Measurements from ENCODE around the gene ZRANB3.
"Not testable (repeated sequence)": the region's sequence is repeated elsewhere in the genome, so short reads cannot be mapped to it uniquely, and the experiment has no call there.

The ZRANB3 gene

DNA sequence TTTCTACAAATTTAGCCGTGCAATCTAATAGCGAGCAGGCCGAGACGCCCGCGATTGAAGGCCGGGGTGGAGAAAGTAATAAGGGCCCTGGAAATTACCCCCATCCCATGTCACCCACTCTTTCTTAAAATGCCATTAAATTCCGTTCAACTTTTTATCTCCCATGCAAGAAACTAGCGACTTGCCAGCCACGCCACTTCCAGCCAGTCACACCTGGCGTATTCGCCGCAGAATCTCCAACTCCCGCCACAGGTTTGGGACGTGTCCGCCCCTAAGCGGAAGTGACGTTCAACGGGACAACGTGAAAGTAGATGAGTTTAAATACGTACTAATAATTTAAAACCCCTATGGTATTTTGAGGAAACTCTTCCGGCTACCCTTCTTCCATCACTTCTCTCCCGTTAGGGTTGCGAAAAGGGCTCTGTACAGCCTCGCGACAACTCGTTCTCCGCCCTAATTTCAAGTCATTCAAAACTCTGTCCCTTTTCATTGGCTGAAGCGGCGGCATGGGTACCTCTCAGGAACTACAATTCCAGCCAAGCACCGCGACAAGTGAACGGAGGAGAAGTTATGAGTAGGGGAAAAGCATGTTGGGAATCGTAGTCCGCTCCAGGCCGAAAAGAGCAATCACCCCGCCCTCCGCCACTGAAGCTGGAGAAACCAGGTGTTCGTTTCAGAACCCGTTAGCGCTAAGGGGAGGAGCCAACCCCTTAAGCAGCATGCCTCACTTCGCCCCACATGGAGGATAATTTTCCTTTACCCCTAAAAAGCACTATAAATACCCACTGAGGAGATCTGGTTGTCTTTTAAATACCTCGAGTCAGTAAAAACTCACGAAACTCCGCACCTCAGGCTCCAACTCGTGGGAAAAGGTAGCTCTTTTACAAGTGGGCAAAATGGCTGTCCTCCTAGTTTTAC is at the start of gene ZRANB3:
Gene ZRANB3, minus strand, starts transcription at position 906 of the 918 bp plus-strand sequence.
- DNase-seq: peak; percentile 81

- no peak for DNase-seq
Observed at GRCh38 chr2:135573620-135574019, 42.6 kb upstream of the ZRANB3 start.

DNA sequence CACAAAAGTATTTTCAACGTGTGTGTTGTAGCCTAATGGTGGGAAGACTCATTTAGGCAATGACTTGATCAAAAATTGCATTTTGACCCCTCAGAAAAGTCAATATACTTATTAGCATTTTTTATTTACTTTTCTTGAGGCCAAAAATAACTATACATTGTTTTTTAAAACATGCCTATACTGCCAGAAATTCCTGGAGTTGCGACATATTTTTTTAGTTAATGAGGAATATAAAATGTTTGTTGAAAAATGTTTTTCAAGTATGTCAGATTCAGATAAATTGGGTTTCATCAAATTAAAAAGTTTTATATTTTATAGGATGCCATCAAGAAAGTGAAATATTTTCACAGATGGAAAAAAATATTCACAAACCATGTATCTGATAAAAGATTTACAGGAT is 39.9 kb upstream of the ZRANB3 start:
- DNase-seq: no peak

DNA sequence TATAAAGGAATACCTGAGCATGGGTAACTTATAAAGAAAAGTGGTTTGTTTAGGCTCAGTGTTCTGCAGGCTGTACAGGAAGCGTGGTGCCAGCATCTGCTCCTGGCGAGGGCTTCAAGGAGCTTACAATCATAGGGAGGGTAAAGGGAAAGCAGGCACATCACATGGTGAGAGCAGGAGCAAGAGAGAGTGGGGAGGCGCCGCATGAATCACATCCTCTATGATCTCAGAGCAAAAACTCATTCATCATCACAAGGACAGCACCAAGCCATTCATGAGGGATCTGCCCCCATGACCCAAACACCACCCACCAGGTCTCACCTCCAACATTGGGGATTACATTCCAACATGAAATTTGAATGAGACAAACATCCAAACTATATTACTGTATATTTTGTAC is 32.8 kb upstream of the ZRANB3 start:
- no peak for DNase-seq

- DNase-seq: no peak
Observed at GRCh38 chr2:135561925-135562324, 30.9 kb upstream of the ZRANB3 start.

DNA sequence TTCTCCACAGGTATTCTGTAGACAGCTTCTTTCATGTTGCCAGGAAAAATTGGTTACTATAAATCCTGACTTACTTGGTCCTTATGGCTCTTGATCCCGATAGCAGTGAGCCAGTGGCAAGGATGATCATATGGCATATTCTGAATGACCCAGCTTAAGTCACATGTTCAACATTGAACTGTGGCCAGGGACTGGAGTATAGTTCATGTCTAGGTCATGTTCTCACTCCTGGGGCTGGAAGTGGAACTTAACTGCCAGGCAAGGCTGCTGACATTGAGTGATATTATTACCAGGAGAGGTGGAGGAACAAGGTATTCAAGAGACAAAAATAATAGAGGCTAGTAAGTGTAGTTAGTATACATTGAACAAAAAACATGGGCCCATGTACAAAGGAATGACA is 26.5 kb upstream of the ZRANB3 start:
- no peak for DNase-seq

DNA sequence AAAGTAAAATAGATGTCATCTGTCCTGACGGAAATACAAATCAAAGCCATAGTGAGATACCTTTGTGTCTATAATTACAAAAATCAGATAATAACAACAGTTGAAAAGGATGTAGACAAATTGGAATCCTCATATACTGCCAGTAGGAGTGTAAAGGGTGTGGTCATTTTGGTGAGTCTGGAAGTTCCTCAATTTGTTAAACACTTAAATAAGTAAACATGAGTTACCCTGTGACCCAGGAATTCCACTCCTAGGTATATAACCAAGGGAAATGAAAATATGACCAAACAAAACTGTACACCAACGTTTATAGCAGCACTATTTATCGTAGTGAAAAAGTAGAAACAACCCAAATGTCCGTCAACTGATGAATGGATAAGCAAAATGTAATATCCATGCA is 24.3 kb upstream of the ZRANB3 start:
- no peak for DNase-seq

- no peak for DNase-seq
Observed at GRCh38 chr2:135552887-135553286, 21.9 kb upstream of the ZRANB3 start.

DNA sequence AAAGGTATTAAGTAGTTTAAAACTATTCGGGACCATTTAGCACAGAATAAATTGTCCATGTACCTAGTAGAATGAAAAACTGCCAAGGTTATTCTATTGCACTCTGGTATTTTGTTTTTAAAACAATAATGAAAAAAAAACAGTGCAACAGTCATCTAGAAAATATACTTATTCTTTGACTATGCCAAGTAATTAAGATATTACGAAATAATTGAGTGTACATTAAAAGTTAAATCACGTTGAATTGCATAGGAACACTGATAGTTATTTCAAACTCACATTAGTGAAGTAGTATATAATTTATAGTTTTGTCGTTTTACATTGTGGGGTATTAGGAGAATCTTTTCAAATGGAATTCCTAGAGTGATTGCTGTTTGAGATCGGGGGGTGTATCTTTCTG is 20.3 kb upstream of the ZRANB3 start:
- no peak for DNase-seq

DNA sequence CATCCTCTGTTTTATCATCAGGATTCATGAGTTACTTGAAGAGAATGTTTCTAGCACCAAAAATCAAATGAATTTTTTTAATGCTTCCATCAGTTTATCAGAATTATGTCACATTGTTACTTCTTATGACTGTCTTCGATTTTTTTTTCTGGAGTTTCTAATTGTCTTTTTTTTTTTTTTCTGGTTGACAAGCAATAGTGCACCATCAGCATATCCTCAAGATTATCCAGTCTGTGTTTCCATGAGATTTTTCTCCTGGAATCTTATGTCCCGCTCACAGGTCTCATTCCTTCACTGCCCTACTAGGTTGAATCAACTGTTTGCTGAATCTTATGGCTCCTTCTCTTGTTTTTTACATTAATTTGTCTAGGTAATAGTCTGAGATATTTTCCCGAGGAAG is 16.3 kb upstream of the ZRANB3 start:
- DNase-seq: no peak

GRCh38 chr2:135546436-135546835 is 15.4 kb upstream of the ZRANB3 start:
- no peak for DNase-seq

- not testable (repeated sequence) for DNase-seq
Observed at GRCh38 chr2:135533545-135533944, 2.5 kb upstream of the ZRANB3 start.

- DNase-seq: no peak
Observed at GRCh38 chr2:135532581-135532980, 1.6 kb upstream of the ZRANB3 start.

DNA sequence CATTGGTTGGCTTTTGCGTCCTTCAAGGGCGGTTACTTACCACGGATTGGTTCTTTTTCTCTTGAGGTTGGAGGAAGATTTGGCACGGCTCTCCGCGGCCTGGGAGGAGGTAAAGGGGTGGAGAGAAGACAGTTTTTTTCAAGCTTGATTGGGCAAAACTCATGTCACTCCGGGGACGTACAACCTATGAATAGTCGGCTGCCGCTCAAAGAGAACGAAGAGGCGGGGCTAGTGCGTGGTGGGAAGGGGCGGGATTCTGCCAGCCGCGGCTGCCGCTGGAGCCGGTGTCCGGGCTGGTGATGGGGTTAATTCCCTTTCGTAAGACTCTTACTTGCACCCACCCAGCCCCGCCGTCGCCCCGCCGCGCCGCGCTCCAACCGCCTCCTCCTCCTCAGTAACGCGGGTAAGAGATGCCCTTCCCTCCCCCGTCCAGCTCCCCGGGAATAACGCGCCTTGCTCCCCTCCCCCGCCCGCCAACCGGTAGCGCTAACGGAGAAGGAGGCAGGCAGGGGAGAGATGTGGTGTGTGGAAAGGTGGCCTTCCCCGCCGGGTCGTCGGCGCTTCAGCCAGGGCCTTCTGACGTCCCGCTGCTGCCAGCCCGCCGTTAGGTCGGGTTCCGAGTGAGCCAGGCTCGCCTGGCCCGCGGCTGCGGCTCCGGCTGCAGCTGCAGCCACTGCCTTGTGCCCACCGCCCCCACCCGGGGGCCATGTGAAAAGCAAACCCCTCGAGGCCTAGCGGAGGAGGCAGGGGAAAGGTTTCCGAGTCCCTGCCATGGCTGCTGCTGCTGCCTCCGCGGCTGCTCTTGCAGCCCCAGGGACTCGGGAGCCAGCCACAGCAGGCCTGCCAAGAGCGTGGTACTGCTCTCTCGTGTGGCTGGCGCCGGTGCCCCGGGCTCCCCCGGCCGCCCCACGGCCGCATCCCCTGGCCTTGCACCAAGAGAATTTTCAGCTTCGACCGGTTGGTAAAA is 496 bp upstream of the ZRANB3 start, which contains the start of gene R3HDM1:
Gene R3HDM1, plus strand, starts transcription at position 254 of the 967 bp plus-strand sequence. CDS start 73,362 bp downstream, outside the sequence.
- DNase-seq: peak; percentile 95

DNA sequence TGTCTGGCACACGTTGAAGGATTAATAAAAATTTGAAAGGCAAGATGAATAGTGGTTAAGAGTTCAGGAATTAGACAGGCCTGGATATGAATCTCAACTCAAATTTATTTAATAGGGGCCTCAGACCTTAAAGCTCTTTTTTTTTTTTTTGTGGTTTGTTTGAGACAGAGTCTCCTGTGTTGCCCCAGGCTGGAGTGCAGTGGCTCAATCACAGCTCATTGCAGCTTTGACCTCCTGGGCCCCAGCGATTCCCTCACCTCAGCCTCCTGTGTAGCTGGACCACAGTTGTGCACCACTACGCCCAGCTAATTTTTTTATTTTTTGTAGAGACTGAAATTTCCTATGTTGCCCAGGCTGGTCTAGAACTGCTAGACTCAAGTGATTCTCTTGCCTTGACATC is 3.0 kb downstream of the ZRANB3 start:
- DNase-seq: no peak

DNA sequence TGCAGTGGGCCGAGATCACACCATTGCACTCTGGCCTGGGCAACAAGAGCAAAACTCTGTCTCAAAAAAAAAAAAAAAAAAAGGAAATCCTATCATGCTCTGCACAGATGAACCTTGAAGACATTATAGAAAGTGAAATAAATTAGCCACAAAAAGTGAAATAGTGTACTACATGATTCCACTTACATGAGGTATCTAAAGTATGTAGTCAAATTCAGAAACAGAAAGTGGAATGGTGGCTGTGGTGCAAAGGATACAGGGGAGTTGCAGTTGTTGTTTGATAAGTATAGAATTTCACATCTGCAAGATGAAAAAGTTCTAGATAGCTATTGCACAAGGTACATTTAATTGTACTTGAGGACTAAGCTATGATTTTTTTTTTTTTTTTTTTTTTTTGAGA is 5.2 kb downstream of the ZRANB3 start:
- DNase-seq: no peak

GRCh38 chr2:135512099-135512498 is 18.9 kb downstream of the ZRANB3 start:
- no peak for DNase-seq

- no peak for DNase-seq
Observed at GRCh38 chr2:135510577-135510976, 20.4 kb downstream of the ZRANB3 start.

GRCh38 chr2:135504811-135505210 is 26.2 kb downstream of the ZRANB3 start:
- DNase-seq: no peak

- not testable (repeated sequence) for DNase-seq
Observed at GRCh38 chr2:135498588-135498987, 32.4 kb downstream of the ZRANB3 start.

DNA sequence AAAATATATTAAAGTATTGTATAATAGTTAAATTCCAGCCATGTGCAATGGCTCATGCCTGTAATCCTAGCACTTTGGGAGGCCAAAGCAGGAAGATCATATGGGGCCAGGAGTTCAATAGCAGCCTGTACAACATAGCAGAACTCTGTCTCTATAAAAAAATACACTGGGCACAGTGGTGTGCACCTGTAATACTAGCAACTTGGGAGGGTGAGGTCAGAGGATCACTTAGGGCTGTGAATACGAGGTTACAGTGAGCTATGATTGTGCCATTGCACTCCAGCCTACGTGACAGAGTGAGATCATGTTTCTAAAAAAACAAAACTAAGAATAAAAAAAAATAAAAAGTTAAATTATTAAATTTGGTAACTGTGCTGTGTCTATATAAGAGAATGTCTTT is 36.1 kb downstream of the ZRANB3 start:
- DNase-seq: no peak

GRCh38 chr2:135494503-135494902 is 36.5 kb downstream of the ZRANB3 start:
- no peak for DNase-seq

DNA sequence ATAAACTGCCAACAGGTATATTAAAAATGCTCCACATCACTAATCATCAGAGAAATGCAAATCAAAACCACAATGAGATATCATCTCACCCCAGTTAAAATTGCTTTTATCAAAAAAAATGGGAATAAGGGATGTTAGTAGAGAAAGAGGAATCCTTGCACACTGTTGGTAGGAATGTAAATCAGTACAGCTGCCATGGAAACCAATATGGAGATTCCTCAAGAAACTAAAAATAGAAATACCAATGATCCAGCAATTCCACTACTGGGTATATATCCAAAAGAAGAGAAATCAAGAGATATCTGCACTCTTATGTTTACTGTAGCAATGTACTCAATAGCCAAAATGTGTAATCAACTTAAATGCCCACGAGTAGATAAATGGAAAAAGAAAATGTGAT is 40.6 kb downstream of the ZRANB3 start:
- DNase-seq: no peak
